ENCODE data around the gene SLC37A3.

GRCh38 chr7:140398821-140399220 is 491 bp upstream of the SLC37A3 start:
- TF ChIP-seq POLR2A (IDR thresholded peaks at IDR 0.05; ENCODE audit: low read length) (no peak), GATA1 (IDR thresholded peaks at IDR 0.05; ENCODE audit: low read depth, low read length) (no peak)
